ENCODE results near the gene PPP1CC. TPM values are rescaled to one million over a fixed set of nuclear protein-coding genes. Genes with fewer than 3 reads are reported as not detected.
"Not testable (repeated sequence)": the region's sequence is repeated elsewhere in the genome, so short reads cannot be mapped to it uniquely, and the experiment has no call there.

The PPP1CC gene
- total RNA-seq, 4 donors from 2014 or later = 74.5 to 96.4 (median 83.9) TPM

GRCh38 chr12:110726708-110727369 lies 15.9 kb downstream of the PPP1CC start:
- Histone ChIP-seq H3K4me1 (peaks cover 0 to 20% (median 0%) of the 10 kb centered on the region in 4 donors), H3K27ac (no peak overlapping the region), H3K36me3 (peaks cover 3 to 87% (median 8%) of the 10 kb centered on the region in 3 donors), H3K9me3 (no peaks in the 10 kb centered on the region), H3K27me3 (no peaks in the 10 kb centered on the region), H3K4me3 (no peak overlapping the region)
- TF ChIP-seq CTCF (IDR thresholded peaks at IDR 0.05) = no peak
- WGBS, 2 donors = 85 to 94% methylated on average over 9 of the region's 9 CpGs
- no peak for DNase-seq (ENCODE audit: low spot score in 2 of 2)

GRCh38 chr12:110726028-110726427 lies 16.7 kb downstream of the PPP1CC start:
- H3K4me1 ChIP-seq = peaks cover 0 to 12% (median 0%) of the 10 kb centered on the region in 4 donors
- no peak overlapping the region for H3K27ac ChIP-seq
- no peaks in the 10 kb centered on the region for H3K9me3 ChIP-seq
- no peaks in the 10 kb centered on the region for H3K27me3 ChIP-seq
- TF ChIP-seq EP300 (IDR thresholded peaks at IDR 0.05) (no peak), POLR2A (IDR thresholded peaks at IDR 0.05) (no peak), CTCF (IDR thresholded peaks at IDR 0.05) (no peak)
- H3K4me3 ChIP-seq = no peak overlapping the region
- 94 to 97% methylated on average over 4 of the region's 4 CpGs for WGBS, 2 donors
- H3K36me3 ChIP-seq = peaks cover 3 to 87% (median 8%) of the 10 kb centered on the region in 3 donors
- DNase-seq (ENCODE audit: low spot score in 2 of 2) = no peak

- DNase-seq (ENCODE audit: low spot score in 2 of 2) = no peak
- Histone ChIP-seq H3K27me3 (no peaks in the 10 kb centered on the region), H3K4me3 (no peak overlapping the region), H3K9me3 (no peaks in the 10 kb centered on the region), H3K27ac (no peak overlapping the region), H3K36me3 (peaks cover 3 to 87% (median 13%) of the 10 kb centered on the region in 3 donors), H3K4me1 (peaks cover 0 to 6% (median 0%) of the 10 kb centered on the region in 4 donors)
- TF ChIP-seq CTCF (IDR thresholded peaks at IDR 0.05) (no peak), POLR2A (IDR thresholded peaks at IDR 0.05) (no peak), EP300 (IDR thresholded peaks at IDR 0.05) (no peak)
- 72 to 78% methylated on average over 4 of the region's 4 CpGs for WGBS, 2 donors
Observed at GRCh38 chr12:110725267-110725666, 17.4 kb downstream of the PPP1CC start.

- 92 to 93% methylated on average over 3 of the region's 3 CpGs for WGBS, 2 donors
- H3K27ac ChIP-seq = not testable (repeated sequence)
- H3K36me3 ChIP-seq = peaks cover 3 to 91% (median 13%) of the 10 kb centered on the region in 3 donors
Observed at GRCh38 chr12:110722892-110723291, 19.8 kb downstream of the PPP1CC start.

GRCh38 chr12:110721570-110721969 lies 21.1 kb downstream of the PPP1CC start:
- Histone ChIP-seq H3K36me3 (peaks cover 0 to 92% (median 13%) of the 10 kb centered on the region in 3 donors), H3K27ac (no peak overlapping the region), H3K27me3 (no peaks in the 10 kb centered on the region), H3K4me1 (no peaks in the 10 kb centered on the region), H3K4me3 (no peak overlapping the region), H3K9me3 (no peaks in the 10 kb centered on the region)
- no peak for DNase-seq (ENCODE audit: low spot score in 2 of 2)
- TF ChIP-seq EP300 (IDR thresholded peaks at IDR 0.05) = no peak
- TF ChIP-seq CTCF (IDR thresholded peaks at IDR 0.05) = no peak
- no peak for TF ChIP-seq POLR2A (IDR thresholded peaks at IDR 0.05)

More at GRCh38 chr12:110722892-110723291, 19.8 kb downstream of the PPP1CC start:
- not testable (repeated sequence) for H3K4me3 ChIP-seq; H3K9me3 ChIP-seq; DNase-seq (ENCODE audit: low spot score in 2 of 2); H3K27me3 ChIP-seq; H3K4me1 ChIP-seq
